ENCODE data around the gene PSD4. TPM values are rescaled to one million over a fixed set of nuclear protein-coding genes. Genes with fewer than 3 reads are reported as not detected.
A peak's percentile ranks its signal among the peaks of the same experiment; 100 is the strongest.

The PSD4 gene
- total and polyA plus RNA-seq, 10 donors: 43.9 to 154 (median 88.1) TPM

GRCh38 chr2:113252047-113252590 lies 78.3 kb downstream of the PSD4 start:
- no peak for DNase-seq
- H3K4me3 ChIP-seq: no peak overlapping the region
- WGBS, 5 donors: 95 to 100% (median 97%) methylated on average over 3 of the region's 3 CpGs
- intact Hi-C loops (cut with DNase I; ENCODE audit: low total_unique reads): loop anchor here (10.0 kb wide), 1 partner anchor 47 kb away; no protein-coding TSS in a partner anchor
- H3K27me3 ChIP-seq (replicated peaks in 1 of 7): peaks cover 0 to 1% (median 0%) of the 10 kb centered on the region in 7 donors
- peaks cover 0 to 16% (median 0%) of the 10 kb centered on the region in 6 donors for H3K36me3 ChIP-seq
- peak overlapping the region in 4 of 8 donors; percentile 13 to 50 (median 30) for H3K27ac ChIP-seq
- no peak for TF ChIP-seq POLR2AphosphoS5 (IDR thresholded peaks at IDR 0.05)
- TF ChIP-seq POLR2A (IDR thresholded peaks at IDR 0.05): no peak
- TF ChIP-seq, protein P1, sequence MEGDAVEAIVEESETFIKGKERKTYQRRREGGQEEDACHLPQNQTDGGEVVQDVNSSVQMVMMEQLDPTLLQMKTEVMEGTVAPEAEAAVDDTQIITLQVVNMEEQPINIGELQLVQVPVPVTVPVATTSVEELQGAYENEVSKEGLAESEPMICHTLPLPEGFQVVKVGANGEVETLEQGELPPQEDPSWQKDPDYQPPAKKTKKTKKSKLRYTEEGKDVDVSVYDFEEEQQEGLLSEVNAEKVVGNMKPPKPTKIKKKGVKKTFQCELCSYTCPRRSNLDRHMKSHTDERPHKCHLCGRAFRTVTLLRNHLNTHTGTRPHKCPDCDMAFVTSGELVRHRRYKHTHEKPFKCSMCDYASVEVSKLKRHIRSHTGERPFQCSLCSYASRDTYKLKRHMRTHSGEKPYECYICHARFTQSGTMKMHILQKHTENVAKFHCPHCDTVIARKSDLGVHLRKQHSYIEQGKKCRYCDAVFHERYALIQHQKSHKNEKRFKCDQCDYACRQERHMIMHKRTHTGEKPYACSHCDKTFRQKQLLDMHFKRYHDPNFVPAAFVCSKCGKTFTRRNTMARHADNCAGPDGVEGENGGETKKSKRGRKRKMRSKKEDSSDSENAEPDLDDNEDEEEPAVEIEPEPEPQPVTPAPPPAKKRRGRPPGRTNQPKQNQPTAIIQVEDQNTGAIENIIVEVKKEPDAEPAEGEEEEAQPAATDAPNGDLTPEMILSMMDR (IDR thresholded peaks at IDR 0.05 in 8 of 11, conservative IDR thresholded peaks at IDR 0.05 in 3 of 11): no peak
- no peaks in the 10 kb centered on the region for H3K9me3 ChIP-seq
- H3K4me1 ChIP-seq: peaks cover 5 to 38% (median 19%) of the 10 kb centered on the region in 6 donors

GRCh38 chr2:113253453-113253852 lies 79.7 kb downstream of the PSD4 start:
- TF ChIP-seq, protein P1 (IDR thresholded peaks at IDR 0.05 in 8 of 11, conservative IDR thresholded peaks at IDR 0.05 in 3 of 11): no peak
- TF ChIP-seq POLR2AphosphoS5 (IDR thresholded peaks at IDR 0.05): no peak
- no peak for TF ChIP-seq POLR2A (IDR thresholded peaks at IDR 0.05)
- DNase-seq: no peak

GRCh38 chr2:113255140-113256070 lies 81.6 kb downstream of the PSD4 start:
- peaks cover 0 to 32% (median 17%) of the 10 kb centered on the region in 6 donors for H3K4me1 ChIP-seq
- peaks cover 0 to 27% (median 0%) of the 10 kb centered on the region in 6 donors for H3K36me3 ChIP-seq
- H3K9me3 ChIP-seq: no peaks in the 10 kb centered on the region
- peaks cover 0 to 7% (median 0%) of the 10 kb centered on the region in 7 donors for H3K27me3 ChIP-seq (replicated peaks in 1 of 7)
- intact Hi-C loops (cut with DNase I; ENCODE audit: low total_unique reads): loop anchor here (10.0 kb wide), 1 partner anchor 51 kb away; no protein-coding TSS in a partner anchor
- TF ChIP-seq POLR2AphosphoS5 (IDR thresholded peaks at IDR 0.05): no peak
- no peak for TF ChIP-seq POLR2A (IDR thresholded peaks at IDR 0.05)
- TF ChIP-seq, protein P1 (IDR thresholded peaks at IDR 0.05 in 8 of 11, conservative IDR thresholded peaks at IDR 0.05 in 3 of 11): no peak
- H3K27ac ChIP-seq: no peak overlapping the region
- no peak for DNase-seq
- H3K4me3 ChIP-seq: no peak overlapping the region
- 47 to 66% (median 64%) methylated on average over 4 of the region's 4 CpGs for WGBS, 5 donors

More at GRCh38 chr2:113253453-113253852, 79.7 kb downstream of the PSD4 start:
- Histone ChIP-seq H3K4me1 (peaks cover 5 to 45% (median 23%) of the 10 kb centered on the region in 6 donors), H3K27ac (no peak overlapping the region), H3K36me3 (peaks cover 0 to 17% (median 0%) of the 10 kb centered on the region in 6 donors), H3K9me3 (no peaks in the 10 kb centered on the region), H3K27me3 (replicated peaks in 1 of 7) (peaks cover 0 to 7% (median 0%) of the 10 kb centered on the region in 7 donors), H3K4me3 (no peak overlapping the region)
- intact Hi-C loops (cut with DNase I; ENCODE audit: low total_unique reads): loop anchor here (10.0 kb wide), 1 partner anchor 49 kb away; no protein-coding TSS in a partner anchor
- 88 to 95% (median 90%) methylated on average over 4 of the region's 4 CpGs for WGBS, 5 donors
